ENCODE data around the gene FRMPD2. TPM values are rescaled to one million over a fixed set of nuclear protein-coding genes. Genes with fewer than 3 reads are reported as not detected.

FRMPD2 gene
- total RNA-seq, 1 donor from 2014 or later: not detected

GRCh38 chr10:48210391-48210790, 64.1 kb downstream of the FRMPD2 start:
- Mint-ChIP-seq H3K27me3 (ENCODE audit: unreplicated experiment) (peaks cover 1% of the 10 kb centered on the region), H3K4me1 (ENCODE audit: unreplicated experiment) (no peaks in the 10 kb centered on the region), H3K27ac (ENCODE audit: unreplicated experiment) (no peak overlapping the region), H3K36me3 (ENCODE audit: low read depth, unreplicated experiment) (no peaks in the 10 kb centered on the region), H3K9me3 (ENCODE audit: unreplicated experiment) (no peaks in the 10 kb centered on the region), H3K4me3 (ENCODE audit: unreplicated experiment) (no peak overlapping the region)
- TF ChIP-seq CTCF (IDR thresholded peaks at IDR 0.05; ENCODE audit: unreplicated experiment): no peak
- DNase-seq (ENCODE audit: low spot score): no peak

GRCh38 chr10:48209241-48209640, 65.3 kb downstream of the FRMPD2 start:
- no peaks in the 10 kb centered on the region for H3K4me1 Mint-ChIP-seq (ENCODE audit: unreplicated experiment)
- TF ChIP-seq CTCF (IDR thresholded peaks at IDR 0.05; ENCODE audit: unreplicated experiment): no peak
- no peaks in the 10 kb centered on the region for H3K36me3 Mint-ChIP-seq (ENCODE audit: low read depth, unreplicated experiment)
- no peaks in the 10 kb centered on the region for H3K9me3 Mint-ChIP-seq (ENCODE audit: unreplicated experiment)
- peaks cover under 1% of the 10 kb centered on the region for H3K27me3 Mint-ChIP-seq (ENCODE audit: unreplicated experiment)
- H3K4me3 Mint-ChIP-seq (ENCODE audit: unreplicated experiment): no peak overlapping the region
- H3K27ac Mint-ChIP-seq (ENCODE audit: unreplicated experiment): no peak overlapping the region
- no peak for DNase-seq (ENCODE audit: low spot score)

GRCh38 chr10:48207853-48208252, 66.6 kb downstream of the FRMPD2 start:
- Mint-ChIP-seq H3K9me3 (ENCODE audit: unreplicated experiment) (no peaks in the 10 kb centered on the region), H3K36me3 (ENCODE audit: low read depth, unreplicated experiment) (no peaks in the 10 kb centered on the region), H3K27me3 (ENCODE audit: unreplicated experiment) (no peaks in the 10 kb centered on the region), H3K4me3 (ENCODE audit: unreplicated experiment) (no peak overlapping the region), H3K4me1 (ENCODE audit: unreplicated experiment) (no peaks in the 10 kb centered on the region), H3K27ac (ENCODE audit: unreplicated experiment) (no peak overlapping the region)
- no peak for DNase-seq (ENCODE audit: low spot score)
- no peak for TF ChIP-seq CTCF (IDR thresholded peaks at IDR 0.05; ENCODE audit: unreplicated experiment)

- no peaks in the 10 kb centered on the region for H3K27me3 Mint-ChIP-seq (ENCODE audit: unreplicated experiment)
- no peaks in the 10 kb centered on the region for H3K4me1 Mint-ChIP-seq (ENCODE audit: unreplicated experiment)
- TF ChIP-seq CTCF (IDR thresholded peaks at IDR 0.05; ENCODE audit: unreplicated experiment): no peak
- no peak for DNase-seq (ENCODE audit: low spot score)
- H3K9me3 Mint-ChIP-seq (ENCODE audit: unreplicated experiment): no peaks in the 10 kb centered on the region
- H3K36me3 Mint-ChIP-seq (ENCODE audit: low read depth, unreplicated experiment): no peaks in the 10 kb centered on the region
- no peak overlapping the region for H3K27ac Mint-ChIP-seq (ENCODE audit: unreplicated experiment)
- no peak overlapping the region for H3K4me3 Mint-ChIP-seq (ENCODE audit: unreplicated experiment)
These were observed 67.8 kb downstream of the FRMPD2 start for GRCh38 chr10:48206482-48207250.

- Mint-ChIP-seq H3K4me1 (ENCODE audit: unreplicated experiment) (no peaks in the 10 kb centered on the region), H3K36me3 (ENCODE audit: low read depth, unreplicated experiment) (no peaks in the 10 kb centered on the region), H3K9me3 (ENCODE audit: unreplicated experiment) (no peaks in the 10 kb centered on the region), H3K27me3 (ENCODE audit: unreplicated experiment) (peaks cover 2% of the 10 kb centered on the region), H3K4me3 (ENCODE audit: unreplicated experiment) (no peak overlapping the region), H3K27ac (ENCODE audit: unreplicated experiment) (no peak overlapping the region)
- DNase-seq (ENCODE audit: low spot score): no peak
- TF ChIP-seq CTCF (IDR thresholded peaks at IDR 0.05; ENCODE audit: unreplicated experiment): no peak
These were observed 68.6 kb downstream of the FRMPD2 start for GRCh38 chr10:48205918-48206317.

Data from endothelial cell (in vitro differentiated cells).